GM12872 (cell line): ENCODE data around the gene MTA1.

ENCODE experiments used
- CTCF ChIP-seq: IDR thresholded peaks from 3 replicates; pipeline ENCODE4 v1.5.1; 2011; ENCODE audit warnings: low read depth, mild to moderate bottlenecking, low read length, moderate library complexity; ENCODE audit not compliant: insufficient read depth

MTA1 gene

GRCh38 chr14:105484069-105484996 lies 64.7 kb downstream of the MTA1 start:
- TF ChIP-seq CTCF = no peak

GRCh38 chr14:105484997-105485393 lies 65.4 kb downstream of the MTA1 start:
- no peak for TF ChIP-seq CTCF

- peak; percentile 47 for TF ChIP-seq CTCF
These were observed 66.1 kb downstream of the MTA1 start for GRCh38 chr14:105485739-105486162.

- TF ChIP-seq CTCF = no peak
These were observed 66.7 kb downstream of the MTA1 start, which contains the start of gene CRIP1 for GRCh38 chr14:105486163-105486973. Gene CRIP1, plus strand, starts transcription at chr14:105486886. Its CDS starts 374 bp downstream, at chr14:105487260.

- no peak for TF ChIP-seq CTCF
These were observed 67.4 kb downstream of the MTA1 start for GRCh38 chr14:105486974-105487448.

GRCh38 chr14:105487449-105487985 lies 67.9 kb downstream of the MTA1 start:
- TF ChIP-seq CTCF = no peak

GRCh38 chr14:105487986-105488777 lies 68.6 kb downstream of the MTA1 start:
- no peak for TF ChIP-seq CTCF
